Activated CD8-positive, alpha-beta memory T cell treated with anti-CD3 and anti-CD28 coated beads for 4 hours (primary cell): ENCODE results near the gene POP4.

ENCODE experiments used
- DNase-seq, 2 donors: peaks; one replicate each; pipeline ENCODE4 v3.0.0-alpha.2; 2020; ENCODE audit warnings: low read depth in 2 of 2

POP4 gene

DNA sequence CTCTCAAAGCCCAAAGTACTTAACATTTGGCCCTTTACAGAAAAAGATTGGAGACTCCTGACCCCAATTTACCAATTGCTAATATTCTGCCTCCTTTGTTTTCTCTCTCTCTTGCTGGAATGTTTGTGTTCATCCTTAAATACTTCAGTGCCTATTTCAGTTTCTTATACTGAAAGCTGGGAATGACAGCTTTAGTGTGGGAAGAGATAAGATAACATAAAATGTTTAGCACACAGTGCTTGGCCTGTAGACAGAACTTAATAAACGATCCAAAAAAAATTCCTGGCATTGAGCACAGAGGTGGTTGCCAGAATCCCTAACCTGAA lies 56.2 kb downstream of the POP4 start:
- DNase-seq: no peak

DNA sequence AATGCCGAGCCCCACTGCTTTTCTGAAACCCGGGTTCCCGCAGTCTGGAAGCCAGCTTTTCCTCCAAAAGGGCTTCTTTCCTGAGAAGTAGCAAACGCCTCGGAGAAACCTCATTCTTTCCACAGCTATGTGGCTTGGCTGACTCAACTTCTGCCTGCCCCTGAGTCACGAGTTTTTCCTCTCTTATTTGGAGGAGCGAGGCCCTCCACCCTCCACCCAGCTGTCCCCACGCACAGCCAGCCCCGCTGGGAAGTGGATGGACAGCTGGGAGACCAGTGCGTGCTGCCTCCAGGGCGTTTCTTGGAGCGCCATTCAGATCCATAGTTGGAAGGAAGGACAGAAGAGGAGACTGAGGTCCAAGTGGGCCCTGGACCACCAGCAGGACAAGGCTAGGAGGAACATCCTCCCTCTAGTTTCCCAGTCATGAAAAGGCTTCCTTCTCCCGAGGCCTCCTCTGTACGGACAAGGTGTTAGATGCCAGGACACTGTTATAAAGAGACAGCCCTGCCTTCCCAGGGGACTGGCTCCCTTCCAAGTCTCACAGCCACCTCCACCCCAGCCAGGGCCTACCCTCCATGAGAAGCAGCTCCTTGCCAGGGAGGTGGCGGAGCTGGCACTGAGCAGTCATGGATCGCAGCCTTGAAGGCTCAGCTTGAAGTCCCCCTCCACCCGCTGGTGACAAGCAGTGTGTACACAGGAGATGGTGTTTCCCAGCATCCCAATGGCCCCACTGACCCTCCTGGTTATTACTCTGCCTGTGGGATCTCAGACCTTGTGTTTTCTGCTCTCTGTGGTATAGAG lies 56.7 kb downstream of the POP4 start:
- no peak for DNase-seq

DNA sequence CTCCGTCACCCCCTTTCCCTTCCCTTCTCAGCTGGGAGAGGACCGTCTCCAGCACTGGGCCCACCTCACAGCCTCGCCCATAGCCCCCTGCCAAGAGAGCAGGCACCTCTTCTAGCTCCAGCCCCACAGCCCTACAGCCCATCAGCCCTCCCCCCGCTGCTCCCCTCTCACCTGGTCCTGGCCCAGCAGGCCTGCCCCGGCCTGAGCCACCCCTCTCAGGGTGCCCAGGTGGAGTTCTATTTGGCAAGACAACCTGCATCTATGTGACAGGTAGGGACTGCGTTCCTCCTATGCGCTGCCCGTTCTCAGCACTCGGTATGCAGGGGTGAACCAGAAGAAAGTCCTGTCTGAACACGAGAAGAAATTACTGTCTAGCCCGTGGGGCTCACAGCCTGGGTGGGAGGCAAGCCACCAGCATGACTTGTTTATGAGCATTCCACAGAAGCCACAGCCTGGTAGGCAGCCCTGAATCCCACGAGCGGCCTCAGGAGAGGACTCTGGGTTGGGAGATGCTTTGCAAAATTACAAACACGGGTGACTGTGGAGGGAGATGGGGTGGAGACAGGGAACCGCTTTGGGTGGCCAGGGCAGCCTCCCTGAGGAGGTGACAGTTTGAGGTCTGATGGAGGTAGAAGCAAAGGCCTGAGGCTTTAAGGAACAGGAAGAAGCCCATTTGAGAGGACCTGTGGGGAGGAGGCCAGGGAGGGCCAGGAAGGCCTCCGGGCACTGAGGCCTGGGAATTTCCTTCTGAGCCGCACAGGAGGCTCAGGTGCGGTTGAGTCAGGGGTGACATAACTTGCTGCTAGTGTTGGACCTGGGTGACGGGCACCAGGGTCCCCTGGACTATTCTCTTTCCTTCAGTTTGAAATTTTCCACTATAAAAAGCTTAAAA lies 58.0 kb downstream of the POP4 start:
- no peak for DNase-seq

DNA sequence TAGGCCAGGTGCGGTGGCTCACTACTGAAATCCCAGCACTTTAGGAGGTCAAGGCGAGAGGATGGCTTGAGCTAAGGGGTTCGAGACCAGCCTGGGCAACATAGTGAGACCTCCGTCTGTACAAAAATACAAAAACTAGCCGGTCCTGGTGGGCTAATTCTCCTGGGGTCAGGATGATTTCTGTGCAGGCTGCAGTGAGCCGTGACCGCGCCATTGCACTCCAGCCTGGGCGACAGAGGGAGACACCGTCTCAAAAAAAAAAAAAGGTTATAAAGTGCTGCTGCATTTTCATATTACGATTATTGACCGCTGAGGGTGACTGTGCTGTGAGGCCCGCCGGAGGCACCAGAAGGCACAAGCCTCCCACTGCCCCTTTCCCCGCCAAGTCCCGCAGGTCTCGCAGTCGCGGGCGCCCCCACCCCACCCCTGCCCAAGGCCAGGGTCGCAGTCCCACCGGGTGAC lies 58.7 kb downstream of the POP4 start:
- DNase-seq: no peak

DNA sequence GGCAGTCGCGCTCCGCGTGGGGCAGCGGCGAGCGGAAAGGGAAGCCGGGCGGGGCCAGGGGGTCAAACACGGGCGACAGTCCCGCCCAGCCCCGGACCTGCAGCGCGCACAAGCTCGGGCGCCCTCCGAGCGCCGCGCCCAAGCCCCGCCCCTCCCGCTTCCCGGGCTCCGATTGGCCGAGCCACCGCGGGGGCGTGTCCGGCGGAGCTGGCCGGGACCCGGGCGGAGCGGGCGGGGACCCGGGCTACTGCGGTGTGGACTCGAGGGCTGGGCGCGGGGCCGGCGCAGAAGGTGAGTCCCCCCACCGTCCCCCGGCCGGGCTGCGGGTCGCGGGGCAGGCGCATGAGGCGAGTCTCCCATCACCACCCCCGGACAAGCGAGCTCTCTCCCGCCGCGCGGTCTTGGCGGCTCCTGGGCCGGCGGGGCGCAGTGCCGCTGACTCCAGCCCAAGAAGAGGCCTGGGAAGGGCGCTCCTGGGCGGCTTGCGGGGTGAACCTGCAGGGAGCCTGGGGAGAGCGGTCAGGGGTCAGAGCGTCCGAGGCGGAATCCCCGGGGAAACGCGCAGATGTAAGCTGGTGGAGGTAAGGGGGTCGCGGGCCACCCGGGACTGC lies 59.2 kb downstream of the POP4 start, which contains the start of gene PLEKHF1:
PLEKHF1 (plus strand) TSS at position 247 of the 611 bp plus-strand sequence. CDS start 8,379 bp downstream, outside the sequence.
- DNase-seq: peak; percentile 63

DNA sequence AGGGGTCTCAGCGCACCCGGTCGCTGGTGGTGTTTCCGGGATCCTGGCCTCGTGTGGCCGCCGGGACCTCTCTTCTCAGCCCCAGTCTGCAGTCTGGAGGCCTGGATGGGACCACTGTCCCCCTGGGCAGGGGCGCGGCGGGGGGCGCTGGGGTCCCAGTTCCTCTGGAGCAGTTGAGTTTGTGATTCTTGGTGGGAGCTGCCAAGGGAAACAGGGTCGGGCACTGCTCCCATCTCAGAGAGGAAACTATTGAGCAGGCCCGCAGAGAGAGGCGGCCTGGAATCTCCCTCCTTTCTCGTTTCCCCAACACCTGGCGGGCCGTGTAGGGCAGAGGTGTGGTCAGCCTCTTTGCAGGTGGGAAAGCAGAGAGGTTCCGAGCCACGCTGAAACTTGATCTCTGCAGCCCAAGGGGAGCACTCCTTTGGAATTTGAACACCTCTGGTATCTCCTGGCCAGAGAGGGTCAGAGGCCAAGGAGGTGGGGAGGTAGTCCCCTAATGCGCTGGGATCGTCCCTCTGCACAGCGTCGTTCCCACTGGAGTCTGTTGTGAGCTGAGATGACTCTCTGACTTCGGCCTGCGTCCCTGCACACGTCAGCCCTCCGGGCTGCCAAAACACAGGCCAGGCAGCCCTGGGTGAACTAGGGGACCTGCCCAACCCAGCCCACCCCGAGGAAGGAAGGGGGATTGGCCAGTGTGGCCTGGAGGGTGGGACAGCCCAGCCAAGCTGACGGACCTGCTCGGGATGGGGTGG lies 59.9 kb downstream of the POP4 start:
- no peak for DNase-seq
